Loucy (cell line): ENCODE measurements around the gene SLC46A2.

Source experiments
- H2AFZ ChIP-seq: fragments of 200-600 bp; sonication (generic); 2 replicates; pipeline ENCODE4 v1.6.0; 2016; ENCODE audit warnings: antibody characterized with exemption, mild to moderate bottlenecking, low read length, moderate library complexity
- H3F3A ChIP-seq: fragments of 200-600 bp; 2 replicates; pipeline ENCODE4 v1.6.0; 2016; ENCODE audit warnings: antibody characterized with exemption, low read depth, mild to moderate bottlenecking
- H3K27me3 ChIP-seq: fragments of 200-600 bp; sonication (generic); 2 replicates; pipeline ENCODE4 v1.6.1; 2014; ENCODE audit warnings: low read length, mild to moderate bottlenecking; ENCODE audit not compliant: insufficient read depth, poor library complexity, severe bottlenecking
- H3K36me3 ChIP-seq: fragments of 200-600 bp; sonication (generic); 2 replicates; pipeline ENCODE4 v1.6.1; 2016; ENCODE audit warnings: low read length; ENCODE audit not compliant: insufficient read depth
- H3K4me1 ChIP-seq: fragments of 200-600 bp; sonication (generic); 2 replicates; pipeline ENCODE4 v1.5.1; 2014; ENCODE audit warnings: low read length, mild to moderate bottlenecking; ENCODE audit not compliant: insufficient read depth, poor library complexity, severe bottlenecking
- H3K4me2 ChIP-seq: fragments of 200-600 bp; sonication (generic); 2 replicates; pipeline ENCODE4 v1.6.0; 2014; ENCODE audit warnings: antibody characterized with exemption, low read length, low read depth, mild to moderate bottlenecking; ENCODE audit not compliant: poor library complexity, severe bottlenecking
- H3K4me3 ChIP-seq: fragments of 200-600 bp; sonication (generic); 2 replicates; pipeline ENCODE4 v1.5.1; 2014; ENCODE audit warnings: low read length, mild to moderate bottlenecking, mixed read lengths; ENCODE audit not compliant: poor library complexity, severe bottlenecking
- H3K79me2 ChIP-seq: fragments of 200-600 bp; sonication (generic); 2 replicates; pipeline ENCODE4 v1.6.1; 2014; ENCODE audit warnings: low read length; ENCODE audit not compliant: insufficient read depth
- H3K9ac ChIP-seq: fragments of 200-600 bp; sonication (generic); 2 replicates; pipeline ENCODE4 v1.6.0; 2014; ENCODE audit warnings: mild to moderate bottlenecking, low read depth, low read length, moderate library complexity; ENCODE audit not compliant: poor library complexity, severe bottlenecking
- H3K9me2 ChIP-seq: fragments of 200-600 bp; sonication (generic); replicated peaks from 2 replicates; pipeline ENCODE4 v1.6.1; 2016; ENCODE audit warnings: low read depth, low read length, mixed read lengths
- H3K9me3 ChIP-seq: fragments of 200-600 bp; sonication (generic); 2 replicates; pipeline ENCODE4 v1.6.1; 2014; ENCODE audit warnings: mild to moderate bottlenecking, antibody characterized with exemption, low read length, low read depth; ENCODE audit not compliant: insufficient read depth
- H4K20me1 ChIP-seq: fragments of 200-600 bp; sonication (generic); 2 replicates; pipeline ENCODE4 v1.6.0; 2014; ENCODE audit warnings: antibody characterized with exemption, low read length, mild to moderate bottlenecking; ENCODE audit not compliant: insufficient read depth, poor library complexity, severe bottlenecking
- CTCF ChIP-seq: fragments of 200-600 bp; sonication (generic); conservative IDR thresholded peaks from 2 replicates; pipeline ENCODE4 v1.5.1; 2014; ENCODE audit warnings: mild to moderate bottlenecking, antibody characterized with exemption, low read length
- EZH2phosphoT487 ChIP-seq: fragments of 200-600 bp; IDR thresholded peaks from 2 replicates; pipeline ENCODE4 v1.6.1; 2018; ENCODE audit warnings: antibody characterized with exemption, mild to moderate bottlenecking, moderate library complexity, borderline replicate concordance

Gene SLC46A2

DNA sequence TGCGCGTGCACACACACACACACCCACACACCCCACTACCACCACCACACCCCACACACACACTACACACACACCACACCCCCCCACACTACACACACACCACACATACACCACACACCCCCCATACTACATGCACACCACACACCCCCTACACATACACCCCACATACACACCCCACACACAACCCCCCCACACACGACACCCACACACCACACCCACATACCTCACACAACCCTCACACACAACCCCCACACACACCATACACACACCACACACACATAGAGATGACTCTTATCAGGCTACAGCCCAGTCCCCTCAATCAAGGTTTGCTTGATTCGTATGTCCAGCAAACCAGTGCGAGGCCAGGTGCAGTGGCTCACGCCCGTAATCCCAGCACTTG, 25.7 kb downstream of the SLC46A2 start:
- no peaks in the 10 kb centered on the region for H3K9me2 ChIP-seq
- no peak overlapping the region for H2AFZ ChIP-seq
- H3K4me1 ChIP-seq, result no peaks in the 10 kb centered on the region

GRCh38 chr9:112864403-112864802, 26.3 kb downstream of the SLC46A2 start:
- no peak overlapping the region for H2AFZ ChIP-seq
- no peak overlapping the region for H3K4me2 ChIP-seq
- no peak for TF ChIP-seq CTCF
- no peak for TF ChIP-seq EZH2phosphoT487
- no peaks in the 10 kb centered on the region for H4K20me1 ChIP-seq
- no peaks in the 10 kb centered on the region for H3K79me2 ChIP-seq
- no peaks in the 10 kb centered on the region for H3K36me3 ChIP-seq
- H3K9me2 ChIP-seq, result no peaks in the 10 kb centered on the region
- no peaks in the 10 kb centered on the region for H3K4me1 ChIP-seq
- H3K9me3 ChIP-seq, result no peaks in the 10 kb centered on the region
- no peaks in the 10 kb centered on the region for H3K27me3 ChIP-seq
- H3F3A ChIP-seq, result no peaks in the 10 kb centered on the region
- no peak overlapping the region for H3K4me3 ChIP-seq
- no peak overlapping the region for H3K9ac ChIP-seq

More for the DNA sequence above, 25.7 kb downstream of the SLC46A2 start:
- Histone ChIP-seq H3K9me3 (no peaks in the 10 kb centered on the region), H3K4me2 (no peak overlapping the region), H3F3A (no peaks in the 10 kb centered on the region), H3K4me3 (no peak overlapping the region), H3K9ac (no peak overlapping the region), H3K36me3 (no peaks in the 10 kb centered on the region), H4K20me1 (no peaks in the 10 kb centered on the region), H3K27me3 (no peaks in the 10 kb centered on the region), H3K79me2 (no peaks in the 10 kb centered on the region)
- TF ChIP-seq EZH2phosphoT487 (no peak), CTCF (no peak)

GRCh38 chr9:112863746-112864145, 26.9 kb downstream of the SLC46A2 start:
- no peak overlapping the region for H3K4me2 ChIP-seq
- no peaks in the 10 kb centered on the region for H3K9me3 ChIP-seq
- H3K9me2 ChIP-seq, result no peaks in the 10 kb centered on the region
- no peak overlapping the region for H3K9ac ChIP-seq
- no peaks in the 10 kb centered on the region for H3K4me1 ChIP-seq
- H3K36me3 ChIP-seq, result no peaks in the 10 kb centered on the region
- H3K4me3 ChIP-seq, result no peak overlapping the region
- H3K79me2 ChIP-seq, result no peaks in the 10 kb centered on the region
- H2AFZ ChIP-seq, result no peak overlapping the region
- TF ChIP-seq CTCF (no peak), EZH2phosphoT487 (no peak)
- H4K20me1 ChIP-seq, result no peaks in the 10 kb centered on the region
- H3K27me3 ChIP-seq, result no peaks in the 10 kb centered on the region
- H3F3A ChIP-seq, result no peaks in the 10 kb centered on the region
